Transverse colon (tissue), 4 donors: ENCODE data around the gene RNF187. TPM values are rescaled to one million over a fixed set of nuclear protein-coding genes. Genes with fewer than 3 reads are reported as not detected.

Source experiments
- DNase-seq: peaks from one replicate; pipeline ENCODE4 v3.0.0-alpha.2; 2019
- H3K27ac ChIP-seq, 4 donors: fragments of 200-600 bp; sonication (generic); 2 replicates each; pipeline ENCODE4 v1.5.1; 2016 to 2018; ENCODE audit warnings: inconsistent platforms in 4 of 4
- H3K27me3 ChIP-seq: fragments of 200-600 bp; sonication (generic); 2 replicates; pipeline ENCODE4 v1.5.1; 2017; ENCODE audit warnings: inconsistent platforms
- H3K36me3 ChIP-seq, 4 donors: fragments of 200-600 bp; sonication (generic); 2 replicates each; pipeline ENCODE4 v1.5.1; 2017 to 2019; ENCODE audit warnings: inconsistent platforms in 4 of 4
- H3K4me1 ChIP-seq, 4 donors: fragments of 200-600 bp; sonication (generic); 2 replicates each; pipeline ENCODE4 v1.5.1; 2017 to 2020; ENCODE audit warnings: inconsistent platforms in 4 of 4
- H3K4me3 ChIP-seq, 4 donors: fragments of 200-600 bp; sonication (generic); 1 replicate in 1 of 4; 2 replicates in 3 of 4; pipeline versions ENCODE4 v1.5.1 to v1.6.1; 2017 to 2019; ENCODE audit warnings: inconsistent platforms in 4 of 4
- H3K9me3 ChIP-seq, 2 donors: fragments of 200-600 bp; sonication (generic); 2 replicates each; pipeline ENCODE4 v1.5.1; 2017 to 2019; ENCODE audit warnings: inconsistent platforms in 2 of 2
- EP300 ChIP-seq: sonication (generic); formaldehyde crosslinking; IDR thresholded peaks from one replicate; pipeline ENCODE4 v1.6.1; 2017; ENCODE audit warnings: antibody characterized with exemption, low read depth
- POLR2A ChIP-seq: fragments of 450-650 bp; IDR thresholded peaks from one replicate; pipeline ENCODE4 v1.6.1; 2016; ENCODE audit warnings: antibody characterized with exemption, mild to moderate bottlenecking, moderate library complexity
- POLR2AphosphoS5 ChIP-seq, 3 donors: sonication (generic); formaldehyde crosslinking; IDR thresholded peaks; one replicate each; pipeline ENCODE4 v1.6.1; 2016; ENCODE audit warnings: antibody characterized with exemption in 3 of 3
- WGBS, 2 donors: methylation state at CpG; one replicate each; pipeline ENCODE4 v1.1.5; 2018; ENCODE audit warnings: low coverage in 1 of 2; 5-methylcytosine and 5-hydroxymethylcytosine counted together
- in situ Hi-C, 4 donors: fragments of 200-750 bp; cut with MboI; loops; one replicate each; pipeline versions ENCODE4 v1.15.0 to v1.15.1; 2017; ENCODE audit warnings: low sequenced_read_pairs in 3 of 4, low pct_ligation_motif_present in 1 of 4, low pct_unique_long_range_greater_than_20kb in 1 of 4
- intact Hi-C: fragments of 100-400 bp; cut with DNase I; formaldehyde crosslinking; loops from one replicate; pipeline ENCODE4 v1.15.1; 2023; ENCODE audit warnings: low total_unique reads
- total RNA-seq, 4 donors: library from RNA; depleted of rRNA; stranded (reverse); fragments of >200 nt; gene quantifications; one replicate each; pipeline ENCODE4 v1.1.0, GENCODE V29; 2016
- TF ChIP-seq, protein P1 (sequence below), 5 experiments: fragments of 200-600 bp in 3 of 5; fragments of 450-650 bp in 2 of 5; sonication (generic) in 3 of 5; IDR thresholded peaks; 1 replicate in 2 of 5; 2 replicates in 3 of 5; pipeline ENCODE4 v1.5.1; 2016 to 2017; ENCODE audit warnings: antibody characterized with exemption in 5 of 5, inconsistent platforms in 3 of 5, mild to moderate bottlenecking in 2 of 5, moderate library complexity in 1 of 5

Gene RNF187
- total RNA-seq, 4 donors from 2014 or later = 13.8 to 110 (median 27.1) TPM

DNA sequence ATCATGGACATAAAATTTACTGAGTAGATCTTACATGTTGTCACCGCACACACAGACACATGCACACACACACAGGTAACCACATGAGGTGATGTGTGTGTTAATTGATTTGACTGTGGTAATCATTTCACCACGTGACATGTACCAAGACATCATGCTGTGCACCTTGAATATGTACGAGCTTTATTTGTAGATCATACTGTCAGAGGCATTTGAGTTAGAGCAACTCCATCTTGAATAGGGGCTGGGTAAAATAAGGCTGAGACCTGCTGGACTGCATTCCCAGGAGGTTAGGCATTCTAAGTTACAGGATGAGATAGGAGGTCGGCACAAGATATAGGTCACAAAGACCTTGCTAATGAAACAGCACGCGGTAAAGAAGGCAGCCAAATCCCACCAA, 38.8 kb upstream of the RNF187 start:
- WGBS, 2 donors = 90 to 92% methylated on average over 2 to 6 of the region's 6 CpGs
- intact Hi-C loops (no loop called here), in situ Hi-C loops (no loop called here)
- Histone ChIP-seq H3K27me3 (peaks cover 50% of the 10 kb centered on the region), H3K9me3 (no peaks in the 10 kb centered on the region), H3K27ac (no peak overlapping the region), H3K4me1 (peaks cover 0 to 12% (median 9%) of the 10 kb centered on the region in 4 donors), H3K4me3 (no peak overlapping the region), H3K36me3 (no peaks in the 10 kb centered on the region)
- no peak for DNase-seq
- no peak for TF ChIP-seq EP300
- TF ChIP-seq POLR2A = no peak
- TF ChIP-seq, protein P1, sequence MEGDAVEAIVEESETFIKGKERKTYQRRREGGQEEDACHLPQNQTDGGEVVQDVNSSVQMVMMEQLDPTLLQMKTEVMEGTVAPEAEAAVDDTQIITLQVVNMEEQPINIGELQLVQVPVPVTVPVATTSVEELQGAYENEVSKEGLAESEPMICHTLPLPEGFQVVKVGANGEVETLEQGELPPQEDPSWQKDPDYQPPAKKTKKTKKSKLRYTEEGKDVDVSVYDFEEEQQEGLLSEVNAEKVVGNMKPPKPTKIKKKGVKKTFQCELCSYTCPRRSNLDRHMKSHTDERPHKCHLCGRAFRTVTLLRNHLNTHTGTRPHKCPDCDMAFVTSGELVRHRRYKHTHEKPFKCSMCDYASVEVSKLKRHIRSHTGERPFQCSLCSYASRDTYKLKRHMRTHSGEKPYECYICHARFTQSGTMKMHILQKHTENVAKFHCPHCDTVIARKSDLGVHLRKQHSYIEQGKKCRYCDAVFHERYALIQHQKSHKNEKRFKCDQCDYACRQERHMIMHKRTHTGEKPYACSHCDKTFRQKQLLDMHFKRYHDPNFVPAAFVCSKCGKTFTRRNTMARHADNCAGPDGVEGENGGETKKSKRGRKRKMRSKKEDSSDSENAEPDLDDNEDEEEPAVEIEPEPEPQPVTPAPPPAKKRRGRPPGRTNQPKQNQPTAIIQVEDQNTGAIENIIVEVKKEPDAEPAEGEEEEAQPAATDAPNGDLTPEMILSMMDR (IDR thresholded peaks at IDR 0.05) = no peak
- TF ChIP-seq POLR2AphosphoS5 (IDR thresholded peaks at IDR 0.05) = no peak

DNA sequence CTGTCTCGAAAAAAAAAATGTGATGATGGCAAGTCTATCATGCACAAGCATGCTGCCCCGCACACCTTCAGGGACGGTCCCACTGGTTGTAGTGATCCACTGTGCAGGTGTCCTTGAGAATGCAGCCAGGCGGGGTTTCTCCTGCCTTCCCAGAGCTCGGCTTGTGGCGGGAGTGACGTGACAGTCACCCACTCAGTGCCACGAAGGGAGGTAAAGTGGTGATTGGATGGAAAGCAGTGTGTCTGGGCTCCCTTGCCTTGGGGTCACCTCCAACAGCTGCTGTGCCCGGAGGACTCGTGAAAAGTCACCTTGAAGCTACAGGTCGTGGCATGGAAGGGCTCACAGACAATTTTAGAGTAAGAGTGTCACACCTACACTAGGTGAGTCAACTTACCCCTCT, 37.0 kb upstream of the RNF187 start:
- Histone ChIP-seq H3K27me3 (peaks cover 32% of the 10 kb centered on the region), H3K4me1 (peaks cover 0 to 10% (median 7%) of the 10 kb centered on the region in 4 donors), H3K36me3 (no peaks in the 10 kb centered on the region), H3K9me3 (no peaks in the 10 kb centered on the region), H3K27ac (no peak overlapping the region), H3K4me3 (no peak overlapping the region)
- in situ Hi-C loops (no loop called here), intact Hi-C loops (no loop called here)
- no peak for DNase-seq
- 88 to 93% methylated on average over 2 to 11 of the region's 11 CpGs for WGBS, 2 donors
- TF ChIP-seq POLR2AphosphoS5 (IDR thresholded peaks at IDR 0.05) (no peak), POLR2A (no peak), EP300 (no peak)
- TF ChIP-seq, protein P1 (IDR thresholded peaks at IDR 0.05) = no peak

GRCh38 chr1:228452194-228453021, 34.8 kb upstream of the RNF187 start:
- H3K27me3 ChIP-seq = peaks cover 17% of the 10 kb centered on the region
- 76% methylated on average over 10 of the region's 10 CpGs; no CpG with 5 or more reads in 1 of the 2 donors for WGBS, 2 donors
- peaks cover 0 to 19% (median 10%) of the 10 kb centered on the region in 4 donors for H3K4me1 ChIP-seq
- no peak for TF ChIP-seq EP300
- TF ChIP-seq POLR2A = no peak
- TF ChIP-seq, protein P1 (IDR thresholded peaks at IDR 0.05) = no peak
- TF ChIP-seq POLR2AphosphoS5 (IDR thresholded peaks at IDR 0.05) = no peak
- no peak for DNase-seq
- no peak overlapping the region for H3K4me3 ChIP-seq
- H3K27ac ChIP-seq = no peak overlapping the region
- H3K9me3 ChIP-seq = no peaks in the 10 kb centered on the region
- no peaks in the 10 kb centered on the region for H3K36me3 ChIP-seq
- in situ Hi-C loops (no loop called here), intact Hi-C loops (no loop called here)

GRCh38 chr1:228453022-228453560, 34.1 kb upstream of the RNF187 start:
- H3K27ac ChIP-seq = no peak overlapping the region
- in situ Hi-C loops = no loop called here

More at GRCh38 chr1:228453022-228453560, 34.1 kb upstream of the RNF187 start:
- Histone ChIP-seq H3K27me3 (peaks cover 14% of the 10 kb centered on the region), H3K4me1 (peaks cover 0 to 23% (median 10%) of the 10 kb centered on the region in 4 donors), H3K9me3 (no peaks in the 10 kb centered on the region), H3K36me3 (no peaks in the 10 kb centered on the region), H3K4me3 (no peak overlapping the region)
- intact Hi-C loops = no loop called here
- TF ChIP-seq POLR2AphosphoS5 (IDR thresholded peaks at IDR 0.05) (no peak), EP300 (no peak), POLR2A (no peak)
- TF ChIP-seq, protein P1 (IDR thresholded peaks at IDR 0.05) = no peak
- DNase-seq = no peak
- 80% methylated on average over 8 of the region's 10 CpGs; no CpG with 5 or more reads in 1 of the 2 donors for WGBS, 2 donors
